Loucy (cell line): ENCODE results near the gene COPS7A.

Experiments used
- CTCF ChIP-seq: fragments of 200-600 bp; sonication (generic); conservative IDR thresholded peaks from 2 replicates; pipeline ENCODE4 v1.5.1; 2014; ENCODE audit warnings: mild to moderate bottlenecking, antibody characterized with exemption, low read length
- EZH2phosphoT487 ChIP-seq: fragments of 200-600 bp; IDR thresholded peaks from 2 replicates; pipeline ENCODE4 v1.6.1; 2018; ENCODE audit warnings: antibody characterized with exemption, mild to moderate bottlenecking, moderate library complexity, borderline replicate concordance

DNA sequence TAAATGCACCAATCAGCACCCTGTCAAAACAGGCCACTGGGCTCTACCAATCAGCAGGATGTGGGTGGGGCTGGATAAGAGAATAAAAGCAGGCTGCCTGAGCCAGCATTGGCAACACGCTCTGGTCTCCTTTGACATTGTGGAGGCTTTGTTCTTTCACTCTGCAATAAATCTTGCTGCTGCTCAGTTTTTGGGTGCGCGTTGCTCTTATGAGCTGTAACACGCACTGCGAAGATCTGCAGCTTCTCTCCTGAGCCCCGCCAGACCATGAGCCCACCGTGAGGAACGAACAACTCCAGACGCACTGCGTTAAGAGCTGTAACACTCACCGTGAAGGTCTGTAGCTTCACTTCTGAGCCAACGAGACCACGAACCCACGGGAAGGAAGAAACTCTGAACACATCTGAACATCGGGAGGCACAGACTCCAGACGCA lies 14.9 kb upstream of the COPS7A start:
- no peak for TF ChIP-seq CTCF
- no peak for TF ChIP-seq EZH2phosphoT487
